Fibroblast of upper back skin (primary cell): ENCODE results near the gene CREB3L4.
A peak's percentile ranks its signal among the peaks of the same experiment; 100 is the strongest.

Source experiments
- DNase-seq: peaks from one replicate; pipeline ENCODE4 v3.0.0-alpha.2; 2013

CREB3L4 gene

GRCh38 chr1:153937331-153937730, 30.4 kb upstream of the CREB3L4 start:
- DNase-seq = no peak

- DNase-seq = no peak
Observed at GRCh38 chr1:153938996-153939395, 28.7 kb upstream of the CREB3L4 start.

- DNase-seq = no peak
Observed at GRCh38 chr1:153939476-153939875, 28.2 kb upstream of the CREB3L4 start.

GRCh38 chr1:153940756-153941155, 26.9 kb upstream of the CREB3L4 start:
- DNase-seq = no peak

GRCh38 chr1:153941826-153942725, 25.6 kb upstream of the CREB3L4 start:
- DNase-seq = no peak

GRCh38 chr1:153942766-153943549, 24.7 kb upstream of the CREB3L4 start:
- no peak for DNase-seq

GRCh38 chr1:153944005-153944826, 23.5 kb upstream of the CREB3L4 start:
- DNase-seq = no peak

GRCh38 chr1:153944827-153945117, 22.9 kb upstream of the CREB3L4 start:
- DNase-seq = no peak

- DNase-seq = no peak
Observed at GRCh38 chr1:153945131-153945794, 22.4 kb upstream of the CREB3L4 start.

- peak; percentile 37 for DNase-seq
Observed at GRCh38 chr1:153945795-153946621, 21.7 kb upstream of the CREB3L4 start.

- peak; percentile 71 for DNase-seq
Observed at GRCh38 chr1:153946622-153947241, 21.0 kb upstream of the CREB3L4 start, which contains the start of gene DENND4B. DENND4B (minus strand) TSS chr1:153946718; CDS start chr1:153944374, 2,344 bp downstream.

- no peak for DNase-seq
Observed at GRCh38 chr1:153951183-153951582, 16.5 kb upstream of the CREB3L4 start.

- no peak for DNase-seq
Observed at GRCh38 chr1:153951801-153952200, 15.9 kb upstream of the CREB3L4 start.

GRCh38 chr1:153953859-153954365, 13.8 kb upstream of the CREB3L4 start:
- DNase-seq = no peak

- no peak for DNase-seq
Observed at GRCh38 chr1:153954826-153955225, 12.9 kb upstream of the CREB3L4 start.

GRCh38 chr1:153956997-153957715, 10.5 kb upstream of the CREB3L4 start:
- no peak for DNase-seq

GRCh38 chr1:153957744-153958110, 10.0 kb upstream of the CREB3L4 start:
- no peak for DNase-seq

- DNase-seq = peak; percentile 98
Observed at GRCh38 chr1:153958111-153958960, 9.4 kb upstream of the CREB3L4 start, which contains the start of gene CRTC2. CRTC2 (minus strand) TSS chr1:153958612; CDS start chr1:153958497, 115 bp downstream.

- no peak for DNase-seq
Observed at GRCh38 chr1:153958961-153959260, 8.8 kb upstream of the CREB3L4 start.
